SW480 (cell line): ENCODE measurements around the gene PJA1.

Source experiments
- DNase-seq: peaks from one replicate; pipeline ENCODE4 v3.0.0-alpha.2; 2016; ENCODE audit warnings: low spot score

Gene PJA1

DNA sequence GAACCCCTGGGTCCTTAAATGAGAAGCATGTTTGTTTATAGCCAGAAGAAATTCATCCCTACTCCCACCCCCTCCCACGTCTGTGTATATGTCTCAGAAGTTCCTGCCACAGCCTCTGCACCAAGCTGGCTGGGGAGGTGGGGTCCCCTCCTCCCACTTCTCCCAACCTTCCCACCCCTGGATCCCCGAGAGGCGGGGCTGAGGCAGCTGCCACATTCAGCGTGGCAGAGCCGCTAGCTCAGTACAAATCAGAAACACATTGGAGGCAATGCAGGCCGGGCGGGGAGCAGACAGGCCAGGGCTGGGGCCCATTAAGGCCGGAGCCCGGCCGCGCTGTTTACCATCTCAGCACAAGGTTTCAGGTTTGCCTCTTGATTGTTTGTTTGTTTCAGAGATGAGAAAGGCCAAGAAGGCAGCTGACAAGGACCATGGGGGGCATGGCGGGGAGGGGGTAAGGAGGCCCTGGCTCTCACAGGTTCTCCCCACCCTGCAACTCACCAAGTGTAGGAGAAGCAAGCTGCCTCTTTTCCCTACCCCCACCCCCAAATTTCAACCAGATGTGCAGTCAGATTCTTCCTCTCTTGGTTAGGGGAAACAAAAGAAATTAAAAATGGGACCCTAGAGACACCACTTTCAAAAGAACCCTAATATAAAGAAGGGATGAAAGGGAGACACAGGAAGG, 22.3 kb downstream of the PJA1 start:
- no peak for DNase-seq

- DNase-seq: no peak
Measured at GRCh38 chrX:69140837-69141236, 24.4 kb downstream of the PJA1 start.

DNA sequence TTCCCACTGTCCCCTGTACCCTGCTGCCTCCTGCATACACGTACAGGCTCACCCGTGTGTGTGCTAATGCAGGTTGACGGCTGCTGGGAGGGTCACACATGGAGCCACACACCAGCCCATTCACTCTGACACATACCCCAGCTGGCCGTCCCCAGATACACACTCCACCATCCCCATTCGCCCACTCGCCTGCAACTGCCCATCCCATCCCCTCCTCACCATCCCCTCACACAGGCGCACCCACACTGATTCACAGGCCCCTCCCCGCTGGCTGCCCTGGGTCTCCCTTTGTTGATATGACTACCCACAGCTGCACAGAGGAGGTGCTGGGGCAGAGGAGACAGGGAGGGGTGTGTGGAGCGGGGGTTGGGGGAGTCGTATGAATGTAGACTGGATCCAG, 25.7 kb downstream of the PJA1 start:
- DNase-seq: no peak

DNA sequence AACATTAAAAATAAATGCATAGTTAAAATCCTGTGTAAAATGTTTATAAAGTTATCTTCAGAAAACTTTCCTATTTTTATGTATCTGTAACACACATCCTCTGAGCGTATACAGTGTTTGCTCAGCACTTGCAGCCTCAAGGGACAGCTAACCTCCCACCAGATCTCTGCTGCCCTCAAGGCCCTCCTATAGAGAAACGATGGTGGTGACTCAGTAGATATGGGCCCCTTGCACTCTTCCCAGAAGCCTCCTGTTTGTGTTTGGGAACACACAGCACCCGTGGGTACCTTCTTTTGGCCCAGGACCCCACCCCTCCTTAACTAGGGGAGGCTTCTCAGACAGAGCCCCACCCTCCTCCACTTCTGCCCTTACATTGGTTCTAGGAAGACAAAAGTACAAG, 26.7 kb downstream of the PJA1 start:
- no peak for DNase-seq

GRCh38 chrX:69138118-69138390, 27.2 kb downstream of the PJA1 start:
- no peak for DNase-seq

GRCh38 chrX:69137371-69138117, 27.7 kb downstream of the PJA1 start:
- DNase-seq: no peak

DNA sequence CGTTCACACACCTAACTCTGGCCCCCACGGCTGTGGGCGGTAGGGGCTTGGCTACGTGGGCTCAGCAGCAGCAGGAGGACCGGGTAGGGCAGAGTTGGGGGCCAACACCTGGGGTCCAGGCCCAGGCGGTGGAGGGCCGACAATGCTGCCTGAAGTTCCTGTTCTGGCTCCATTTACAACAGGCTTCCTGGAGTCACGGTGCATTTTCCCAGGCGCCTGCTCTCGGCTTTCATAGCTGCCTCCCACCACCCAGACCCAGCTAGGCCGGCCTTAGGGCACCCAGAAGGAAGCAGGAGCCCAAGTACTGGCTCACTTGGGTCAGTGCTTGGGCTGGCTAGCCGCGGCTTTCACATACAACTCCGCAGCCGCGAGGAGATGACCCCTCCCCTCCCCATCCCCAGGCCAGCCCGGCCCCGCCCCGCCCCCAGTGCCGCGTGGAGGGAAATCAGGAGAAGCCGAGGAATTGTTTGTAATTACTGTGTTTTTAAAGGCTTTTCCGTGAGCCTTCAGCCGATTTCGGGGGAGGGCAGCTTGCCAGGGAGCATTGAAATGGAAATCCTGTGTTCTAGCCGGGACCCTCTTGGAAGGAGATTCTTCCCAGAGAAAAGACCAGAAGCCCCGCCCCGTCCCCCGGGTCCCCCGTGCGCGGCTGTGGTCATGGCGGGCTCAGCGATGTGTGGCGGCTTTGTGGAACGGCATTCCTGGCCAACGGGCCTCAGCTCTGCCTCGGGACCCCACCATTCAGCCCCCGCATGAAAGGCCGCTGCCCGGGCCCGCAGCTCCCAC, 28.5 kb downstream of the PJA1 start:
- no peak for DNase-seq

DNA sequence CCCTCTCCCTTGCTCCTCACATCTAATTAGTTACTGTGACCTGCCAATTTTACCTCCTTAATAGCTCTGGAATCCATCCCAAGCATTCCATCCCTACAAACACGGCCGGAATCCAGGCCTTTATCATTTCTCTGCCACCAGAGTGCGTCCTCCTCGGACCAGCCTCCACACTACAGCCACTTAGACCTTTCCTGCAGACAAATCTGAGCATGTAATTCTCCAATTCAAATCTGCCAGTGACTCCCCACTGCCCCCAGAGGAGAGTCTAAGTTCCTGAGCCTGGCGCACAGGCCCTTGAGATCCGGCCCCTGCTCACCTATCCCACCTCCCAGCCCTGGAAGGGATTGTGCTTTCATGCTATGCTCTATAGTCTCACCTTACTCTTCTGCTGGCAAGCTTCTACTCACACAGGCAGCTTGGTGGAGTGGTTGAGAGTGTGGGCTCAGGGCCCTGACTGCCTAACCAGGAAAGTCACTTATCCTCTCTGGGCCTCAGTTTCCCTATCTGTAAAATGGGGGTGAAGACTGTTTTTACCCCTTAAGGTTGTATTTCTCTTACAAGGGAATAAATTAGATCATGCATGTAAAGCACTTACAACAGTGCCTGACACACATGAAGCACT, 31.2 kb downstream of the PJA1 start:
- peak; percentile 71 for DNase-seq

DNA sequence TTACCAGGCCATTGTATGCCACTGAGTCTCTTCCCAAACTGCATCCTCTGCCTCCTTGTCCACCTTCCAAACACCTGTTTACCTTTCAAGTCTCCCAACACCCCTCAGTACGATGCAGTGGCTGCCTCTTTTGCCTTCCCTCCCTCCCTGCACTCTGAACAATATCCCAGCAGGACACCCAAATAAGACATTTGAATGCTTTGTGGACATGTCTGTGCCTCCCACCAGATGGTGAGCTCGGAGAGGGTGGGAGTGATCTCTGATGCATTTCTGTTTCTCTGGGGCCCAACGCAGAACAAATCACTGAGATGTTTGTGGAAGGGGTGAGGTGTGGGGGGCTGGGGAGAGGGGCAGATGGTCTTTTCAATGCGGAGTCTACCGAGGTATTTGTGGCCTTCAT, 33.4 kb downstream of the PJA1 start:
- no peak for DNase-seq

DNA sequence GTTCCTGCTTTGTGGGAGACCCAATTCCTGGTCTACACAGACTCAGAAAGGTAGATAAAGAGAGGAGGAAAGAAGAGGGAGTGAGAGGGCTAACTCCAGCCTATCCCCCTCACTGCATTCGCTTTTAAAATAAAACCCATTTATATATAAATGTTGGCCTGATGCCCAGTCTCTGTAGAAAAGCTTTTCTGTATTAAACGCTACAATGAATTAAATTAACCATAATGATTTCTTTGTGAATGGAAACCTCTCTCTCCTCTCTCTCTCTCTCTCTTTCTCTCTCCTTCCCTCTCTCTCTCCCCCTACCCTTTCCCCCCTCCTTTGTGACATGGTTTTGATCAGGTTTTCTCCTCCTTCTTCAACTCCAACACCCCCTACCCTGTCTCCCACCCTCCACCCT, 34.8 kb downstream of the PJA1 start:
- DNase-seq: no peak

- no peak for DNase-seq
Measured at GRCh38 chrX:69128588-69128987, 36.7 kb downstream of the PJA1 start.

DNA sequence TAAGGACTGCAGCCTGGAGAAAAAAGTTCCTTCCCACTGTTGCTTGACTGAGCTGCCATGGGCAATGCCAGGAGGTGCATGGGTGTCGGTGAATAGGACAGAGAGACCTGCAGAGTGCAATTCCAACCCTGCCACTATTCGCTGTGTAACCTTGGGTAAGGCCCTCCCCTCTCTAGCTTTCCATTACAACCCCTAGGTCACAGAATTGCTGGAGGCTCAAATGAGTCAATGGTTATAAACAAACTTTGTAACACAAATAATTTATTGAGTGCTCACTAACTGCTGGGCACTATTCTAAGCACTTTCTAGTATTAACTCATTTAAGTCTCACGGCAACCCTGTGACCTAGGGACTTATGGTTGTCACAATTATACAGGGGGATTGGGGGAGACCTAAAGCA, 37.8 kb downstream of the PJA1 start:
- no peak for DNase-seq

DNA sequence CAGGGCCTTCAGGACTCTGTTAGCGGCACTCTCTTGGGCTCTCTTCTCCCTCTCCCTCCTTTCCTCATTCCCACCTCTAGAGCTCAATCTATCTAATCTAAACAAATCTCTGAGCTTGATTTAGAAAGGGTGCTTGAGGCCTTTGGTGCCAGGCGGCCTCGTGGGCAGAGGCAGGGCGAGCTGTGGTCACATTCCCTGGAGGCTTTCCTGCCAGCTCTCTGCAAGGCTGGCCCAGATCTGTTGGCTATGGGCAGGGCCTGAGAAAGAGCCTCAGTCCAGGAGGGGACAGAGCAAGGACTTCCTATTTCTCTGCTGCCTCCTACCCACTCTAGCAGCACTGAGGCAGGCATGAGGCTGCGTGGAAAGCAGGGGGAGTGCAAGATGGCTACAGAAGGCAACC, 38.6 kb downstream of the PJA1 start:
- no peak for DNase-seq

DNA sequence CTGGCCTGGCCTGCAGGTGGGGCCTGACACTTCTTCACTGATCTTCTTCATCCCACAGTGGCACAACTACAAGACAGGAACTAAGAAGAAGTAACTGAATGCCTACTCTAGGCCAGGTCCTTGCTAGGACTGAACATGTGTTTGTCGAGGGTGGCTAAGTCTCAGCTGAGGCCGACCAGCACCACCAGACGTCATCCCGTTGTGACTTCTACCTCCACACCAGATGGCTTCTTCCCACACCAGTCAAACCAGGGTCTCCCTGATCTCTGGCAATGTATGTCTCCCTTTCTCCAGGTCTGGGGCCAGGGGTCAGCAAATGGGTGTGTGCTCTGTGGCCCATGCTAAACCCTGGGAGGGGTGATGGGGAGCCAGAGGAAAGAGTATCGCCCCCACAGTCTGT, 40.2 kb downstream of the PJA1 start:
- no peak for DNase-seq

GRCh38 chrX:69124108-69124507, 41.1 kb downstream of the PJA1 start:
- DNase-seq: no peak

DNA sequence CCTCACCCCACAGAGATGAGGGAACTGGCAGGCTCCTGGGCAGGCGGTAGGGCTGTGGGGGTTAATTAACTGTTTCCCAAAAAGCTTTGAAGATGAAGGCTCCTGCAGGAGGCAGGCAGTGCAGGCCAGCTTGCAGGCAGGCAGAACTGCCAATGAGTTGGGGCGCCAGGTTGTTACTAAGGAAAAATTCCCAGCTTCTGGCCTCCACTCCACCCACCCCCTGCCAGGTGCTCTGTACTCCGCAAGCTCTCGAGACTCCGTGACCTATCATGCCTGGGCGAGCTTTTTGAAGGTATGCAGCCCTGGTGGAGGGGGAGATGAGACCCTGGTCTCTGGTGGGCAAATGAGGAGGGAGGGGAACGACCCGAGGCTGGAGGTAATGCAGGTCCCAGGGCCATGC, 41.8 kb downstream of the PJA1 start:
- DNase-seq: no peak

- DNase-seq: no peak
Measured at GRCh38 chrX:69121321-69122000, 43.8 kb downstream of the PJA1 start.

DNA sequence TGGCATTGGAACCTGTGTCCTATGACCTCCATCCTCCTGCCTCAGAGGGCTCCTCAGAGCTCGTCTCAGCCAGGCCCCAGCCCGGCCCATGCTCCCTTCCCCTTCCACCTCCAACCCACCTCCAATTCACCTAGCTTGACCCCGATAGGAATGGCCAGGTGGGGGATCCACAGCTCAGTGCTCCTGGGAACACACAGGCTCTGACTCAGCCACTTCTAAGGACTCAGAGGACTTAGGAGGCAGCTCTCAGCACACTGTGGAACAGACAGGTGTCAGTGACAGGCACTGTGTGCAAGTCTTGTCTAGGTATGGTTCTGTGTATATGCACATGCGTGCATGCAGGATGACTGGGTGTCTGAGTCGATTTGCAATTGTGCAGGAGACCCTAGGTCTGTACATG, 44.8 kb downstream of the PJA1 start:
- DNase-seq: no peak

DNA sequence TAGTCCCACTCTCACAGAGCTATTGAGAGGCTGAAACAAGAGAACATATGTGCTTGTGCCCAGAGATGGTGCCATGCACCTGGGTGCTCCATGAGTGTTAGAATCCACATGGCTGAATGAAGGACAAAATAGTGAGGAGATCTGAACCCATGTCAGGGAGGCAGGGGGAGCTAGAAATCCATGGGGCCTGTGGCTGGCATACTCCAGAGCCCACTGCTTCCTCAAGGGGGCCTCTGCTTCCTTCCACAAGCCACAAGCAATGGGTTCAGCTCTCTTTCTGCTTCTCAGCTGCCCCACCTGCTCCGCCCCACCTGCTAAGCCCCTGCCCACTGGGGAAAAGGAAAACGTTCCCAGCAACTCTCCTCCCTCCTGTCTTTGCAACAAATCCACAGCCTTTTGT, 46.1 kb downstream of the PJA1 start:
- DNase-seq: no peak

GRCh38 chrX:69117876-69118526, 47.3 kb downstream of the PJA1 start:
- no peak for DNase-seq

DNA sequence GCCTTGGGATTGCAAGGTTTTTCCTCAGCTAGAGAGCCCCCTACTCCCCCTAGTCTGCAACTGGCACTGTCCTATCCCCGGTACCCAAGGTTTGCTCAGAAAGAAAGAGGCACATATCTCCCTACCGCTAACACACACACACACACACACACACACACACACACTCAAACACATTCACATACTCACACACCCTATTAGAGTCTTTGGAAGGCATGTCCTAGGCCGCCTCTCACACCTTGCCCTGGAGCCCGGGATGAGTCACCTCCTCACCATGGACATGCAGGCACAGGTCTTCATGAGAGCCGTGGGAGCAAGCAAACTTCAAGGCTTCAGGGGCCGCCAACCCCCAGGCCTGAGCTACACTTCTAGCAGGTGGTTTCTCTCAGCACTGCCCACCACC, 49.2 kb downstream of the PJA1 start:
- peak; percentile 74 for DNase-seq

- DNase-seq: no peak
Measured at GRCh38 chrX:69113723-69114122, 51.5 kb downstream of the PJA1 start.
